GM19463 (cell line): ENCODE results near the gene CISTR.

ENCODE experiments used
- ATAC-seq: cut with Tn5 transposase; IDR thresholded peaks from one replicate; pipeline ENCODE4 v1.9.1; 2021; ENCODE audit warnings: mild to moderate bottlenecking, moderate library complexity; ENCODE audit not compliant: unreplicated experiment

The CISTR gene

DNA sequence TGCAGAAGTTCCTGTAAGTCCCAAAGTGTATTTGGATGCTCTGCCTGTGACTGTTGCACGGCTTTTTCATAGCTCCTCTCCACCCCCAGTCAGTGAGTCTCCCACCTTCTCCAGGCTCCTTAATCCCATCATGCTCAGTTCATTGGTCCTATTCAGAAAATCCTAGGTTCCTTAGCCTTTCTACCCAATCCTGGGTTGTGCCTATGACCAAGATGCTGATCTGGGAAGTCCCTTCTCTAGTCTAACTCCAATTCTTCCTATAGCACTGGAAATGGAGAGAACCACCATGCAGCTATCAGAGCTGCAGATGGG lies 7.7 kb downstream of the CISTR start:
- no peak for ATAC-seq

DNA sequence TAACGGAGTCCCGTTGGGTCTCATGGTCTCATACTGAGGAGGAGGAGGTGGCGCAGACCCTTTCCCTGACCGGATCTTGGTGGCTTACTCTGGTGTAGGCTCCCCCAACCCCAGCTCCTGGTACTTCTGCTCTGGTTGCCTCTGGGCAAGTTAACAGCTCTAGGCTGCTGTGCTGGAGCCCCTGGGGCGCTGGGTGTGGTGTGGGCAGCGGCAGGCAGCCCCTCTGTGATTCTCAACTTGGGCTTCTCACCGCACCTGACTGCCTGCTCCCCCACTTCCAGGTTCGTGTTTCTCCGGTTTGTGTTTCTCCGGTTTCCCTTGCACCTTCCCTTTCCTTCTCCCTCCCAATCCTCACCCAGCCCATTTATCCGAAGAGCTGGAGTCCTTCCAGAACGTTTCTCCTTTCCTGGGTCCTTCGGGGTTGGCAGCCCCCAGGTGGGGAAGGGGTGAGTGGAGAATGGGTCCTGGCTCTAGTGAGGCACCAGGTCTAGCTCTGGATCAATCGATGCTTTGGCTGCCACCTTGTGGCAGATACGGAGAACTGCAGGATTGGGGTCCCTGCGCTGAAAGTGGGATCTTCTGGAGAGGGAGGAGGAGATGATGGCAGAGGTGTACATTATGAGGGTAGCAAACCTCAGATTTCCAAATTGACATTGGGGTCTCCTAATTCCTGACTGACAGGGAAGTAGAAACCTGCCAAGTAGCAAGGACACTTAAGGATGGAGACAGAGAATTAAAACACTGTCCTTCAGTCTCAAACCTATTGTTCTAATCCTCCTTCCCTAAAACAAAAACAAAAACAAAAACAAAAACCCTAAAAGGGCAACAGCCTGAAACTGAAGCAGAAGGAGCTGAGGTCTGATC lies 8.3 kb downstream of the CISTR start:
- ATAC-seq, result no peak

DNA sequence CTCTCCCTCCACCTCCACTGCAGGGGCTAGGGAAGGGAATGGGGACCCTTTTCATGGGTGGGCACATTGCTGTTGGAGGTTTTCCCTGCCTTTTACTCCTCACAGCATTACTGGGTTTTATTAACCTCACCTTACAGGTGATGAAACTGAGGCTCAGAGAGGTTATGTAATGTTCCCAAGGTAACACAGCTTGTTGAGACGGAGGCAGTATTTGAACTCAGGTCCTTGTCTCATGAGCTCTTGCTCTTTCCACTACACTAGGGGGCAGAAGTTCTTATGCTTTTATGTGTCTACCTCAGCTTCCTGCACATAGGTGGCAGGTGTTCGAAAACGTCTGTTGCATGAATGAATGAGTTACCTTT lies 11.7 kb downstream of the CISTR start:
- no peak for ATAC-seq

DNA sequence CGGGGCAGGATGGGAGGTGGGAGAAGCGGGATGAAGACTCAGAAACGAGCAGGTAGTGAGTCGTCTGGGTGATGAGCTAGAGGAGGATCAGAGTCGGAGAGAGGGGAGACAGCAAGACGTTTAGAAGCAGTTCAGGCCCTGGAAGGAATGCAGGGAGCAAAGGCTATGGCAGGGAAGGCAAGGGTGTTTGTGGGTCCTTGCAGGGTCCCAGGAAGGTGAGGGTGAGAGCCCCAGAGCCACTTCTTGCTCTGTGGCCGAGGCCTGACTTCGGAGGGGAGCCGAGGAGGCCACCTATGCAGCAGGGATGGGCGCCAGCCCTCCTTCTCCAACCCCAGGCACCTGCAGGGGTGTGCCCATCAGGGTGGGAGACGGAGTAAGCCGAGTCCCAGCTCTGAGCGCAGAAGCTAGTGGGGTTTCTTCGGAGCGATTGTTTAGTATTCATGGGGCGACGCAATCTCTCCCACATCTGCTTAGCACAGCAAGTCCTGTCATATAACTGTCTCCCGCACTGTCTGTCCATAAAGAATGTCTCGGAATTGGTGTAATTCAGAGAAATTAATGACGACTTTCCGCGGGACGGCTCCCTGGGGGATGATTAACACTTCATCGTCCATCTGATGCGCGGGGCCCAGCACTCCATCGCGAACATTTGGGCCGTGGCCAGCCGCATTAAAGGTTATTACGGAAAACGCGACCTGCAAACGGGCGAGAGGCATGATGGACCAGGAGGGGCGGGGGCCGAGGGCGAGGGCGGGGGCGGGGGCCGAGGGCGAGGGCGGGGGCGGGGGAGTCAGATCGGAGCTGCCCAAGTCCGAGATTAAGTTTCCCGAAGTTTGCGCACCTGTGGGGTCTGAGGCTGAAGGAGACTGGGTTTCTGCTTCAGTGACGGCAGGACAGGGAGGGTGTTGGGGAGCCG lies 12.3 kb downstream of the CISTR start:
- no peak for ATAC-seq

DNA sequence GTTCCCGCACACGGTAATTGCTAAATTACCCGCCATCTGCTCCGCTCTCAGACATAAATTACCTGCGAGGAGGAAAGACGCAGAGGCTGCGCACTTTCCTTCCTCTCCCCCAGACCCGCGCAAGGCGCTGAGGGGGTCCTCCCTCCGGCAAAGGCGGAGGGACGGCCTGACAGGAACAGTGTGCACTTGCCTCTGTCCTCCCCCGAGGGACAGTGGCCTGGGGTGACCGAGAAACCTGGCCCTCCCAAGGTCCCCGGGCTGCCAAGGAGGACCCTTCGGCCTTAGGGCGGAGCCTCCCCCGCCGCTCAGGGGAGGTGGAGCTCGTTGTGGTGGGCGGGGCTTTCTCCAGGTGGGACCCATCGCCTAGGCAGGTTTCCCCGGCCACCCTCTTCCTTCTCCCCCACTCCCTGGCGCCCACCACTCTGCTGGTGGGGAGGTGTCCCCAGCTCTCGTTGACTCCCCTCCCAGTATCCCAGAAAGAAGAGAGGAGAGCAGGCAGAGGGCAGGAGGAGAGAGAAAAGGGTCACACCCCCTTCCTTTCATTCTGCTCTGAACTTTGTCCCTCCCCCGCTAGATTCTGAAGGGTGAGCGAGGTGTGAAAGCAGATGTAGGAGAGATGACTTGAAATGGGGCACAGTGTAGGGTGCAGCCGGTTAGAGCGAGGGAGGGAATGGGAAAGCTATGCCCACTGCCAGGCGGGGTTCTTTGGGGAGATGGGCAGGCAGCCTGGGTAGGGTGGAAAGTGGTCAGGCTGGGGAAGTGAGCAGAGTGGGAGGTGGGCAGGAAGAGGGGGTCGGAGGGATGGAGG lies 13.2 kb downstream of the CISTR start:
- no peak for ATAC-seq

DNA sequence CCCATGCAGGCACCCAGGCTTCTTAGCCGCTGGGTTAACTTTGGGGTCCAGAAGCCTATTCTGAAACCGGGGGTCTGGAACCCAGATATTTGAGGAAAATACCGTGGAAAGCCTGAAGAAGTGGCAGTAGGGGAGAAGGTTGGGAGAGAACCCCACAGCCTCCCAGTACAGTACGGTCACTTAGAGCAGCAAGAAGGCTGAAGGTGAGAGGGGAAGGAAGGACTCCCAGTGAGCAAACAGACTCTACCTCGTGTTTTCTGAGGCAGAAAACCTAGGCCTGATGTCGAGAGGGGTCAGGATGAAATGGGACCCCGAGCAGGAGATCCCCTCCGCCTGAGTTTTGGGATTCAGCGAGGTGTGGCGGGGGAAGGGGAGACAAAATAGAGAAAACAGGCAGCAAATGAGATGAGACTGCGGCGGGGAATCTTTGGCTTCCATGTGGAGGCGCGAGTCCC lies 13.8 kb downstream of the CISTR start:
- no peak for ATAC-seq

DNA sequence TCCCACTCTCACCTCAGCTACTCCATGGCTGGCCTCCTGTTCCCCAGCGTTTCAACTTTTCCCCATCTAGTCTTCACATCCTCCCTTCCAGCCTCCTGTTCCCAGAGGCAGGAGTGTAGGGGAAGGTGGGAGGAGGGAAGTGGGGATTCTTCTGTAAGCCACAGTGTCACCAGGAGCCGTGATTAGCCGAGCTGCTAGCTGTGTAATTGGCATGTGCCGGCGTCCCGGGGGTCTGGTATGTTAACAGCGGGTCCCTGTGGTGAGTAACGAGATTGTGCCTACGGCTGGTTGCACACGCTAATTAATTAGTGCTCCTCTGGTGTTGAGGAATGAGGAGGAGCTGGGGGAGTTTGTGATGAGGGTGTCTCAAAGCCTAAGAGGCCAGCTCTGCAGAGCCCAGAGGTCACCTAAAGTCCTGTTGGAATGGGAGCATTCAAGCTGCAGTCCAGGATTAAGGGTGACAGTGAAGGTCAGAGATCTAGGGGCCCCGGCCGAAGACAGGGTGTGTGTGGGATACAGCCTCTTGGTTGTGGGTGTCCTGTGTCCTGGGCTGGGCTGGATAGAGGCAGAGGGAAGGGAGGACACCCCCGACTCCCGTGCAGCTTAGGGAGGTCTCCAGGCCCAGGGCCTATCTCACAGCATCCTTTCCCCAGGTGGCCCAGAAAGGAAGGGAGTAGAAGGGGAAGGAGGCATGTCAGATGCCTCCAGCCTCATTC lies 14.5 kb downstream of the CISTR start:
- no peak for ATAC-seq

DNA sequence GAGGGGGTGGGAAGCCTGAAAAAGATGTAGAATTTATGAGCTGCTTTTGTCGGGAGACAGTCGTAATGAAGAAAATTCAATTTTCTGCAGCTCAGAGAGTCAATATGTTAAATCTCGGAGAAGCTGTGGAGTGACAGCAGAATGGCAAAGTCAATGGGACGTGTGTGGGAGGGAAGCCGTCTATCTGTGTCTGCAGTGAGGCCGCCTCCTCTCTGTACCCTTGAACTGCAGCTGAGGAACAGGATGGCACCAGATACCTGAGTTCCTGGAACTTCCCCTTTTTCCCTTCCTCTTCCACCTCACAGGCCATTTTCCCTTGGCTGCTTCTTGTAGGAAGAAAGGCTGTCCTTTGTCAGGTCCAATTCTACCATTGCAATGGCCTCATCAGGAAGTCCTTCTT lies 15.2 kb downstream of the CISTR start:
- ATAC-seq, result no peak

DNA sequence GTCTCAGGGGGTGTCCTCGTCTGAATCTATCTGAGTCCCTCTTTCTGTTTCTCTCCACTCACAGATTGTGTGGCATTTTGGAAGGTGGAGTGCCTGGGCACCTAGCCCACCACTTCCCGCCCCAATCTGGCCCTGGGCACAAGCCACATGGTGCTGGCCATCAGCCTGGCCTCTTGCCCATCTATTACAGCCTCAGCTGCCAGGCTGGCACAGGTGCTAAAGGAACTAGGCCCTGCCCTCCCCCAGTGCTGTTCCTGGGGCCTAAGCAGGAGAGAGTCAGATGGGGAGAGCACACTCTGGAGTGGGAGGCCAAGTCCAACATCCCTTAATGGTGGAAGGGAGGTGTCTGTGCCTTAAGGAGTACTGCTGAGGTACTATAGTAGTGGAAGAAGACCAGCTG lies 16.2 kb downstream of the CISTR start:
- no peak for ATAC-seq

DNA sequence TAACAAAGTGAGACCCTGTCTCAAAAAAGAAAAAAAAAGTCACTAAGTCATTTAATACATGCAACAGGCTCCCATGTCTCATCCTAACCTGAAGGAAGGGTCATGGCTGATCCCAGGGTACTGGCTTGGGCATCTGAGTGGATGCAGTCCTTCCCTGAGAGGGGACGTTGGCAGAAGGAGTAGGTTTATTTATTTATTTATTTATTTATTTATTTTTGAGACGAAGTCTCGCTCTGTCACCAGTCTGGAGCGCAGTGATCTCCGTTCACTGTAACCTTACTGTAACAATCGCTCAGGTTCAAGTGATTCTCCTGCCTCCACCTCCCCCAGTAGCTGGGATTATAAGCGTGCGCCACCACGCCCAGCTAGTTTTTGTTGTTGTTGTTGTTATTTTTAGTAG lies 17.4 kb downstream of the CISTR start:
- no peak for ATAC-seq

DNA sequence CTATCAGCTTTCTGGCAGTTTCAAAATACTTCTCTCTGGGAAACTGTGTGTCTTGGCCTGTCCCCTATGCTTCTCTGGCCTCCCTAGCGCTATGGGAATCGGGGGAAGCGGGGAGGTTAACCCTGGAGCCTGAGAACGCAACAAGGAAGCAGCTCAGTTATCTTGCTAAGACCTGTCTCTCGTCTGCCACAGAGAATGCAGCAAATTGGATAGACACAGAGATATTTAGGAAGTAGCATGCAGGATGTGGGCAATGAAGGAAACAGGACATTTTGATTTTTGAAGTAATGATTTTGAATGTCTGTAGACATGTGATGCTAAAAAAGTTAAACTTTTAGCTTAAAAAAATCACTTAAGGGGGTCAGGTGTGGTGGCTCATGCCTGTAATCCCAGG lies 18.0 kb downstream of the CISTR start:
- ATAC-seq, result no peak

DNA sequence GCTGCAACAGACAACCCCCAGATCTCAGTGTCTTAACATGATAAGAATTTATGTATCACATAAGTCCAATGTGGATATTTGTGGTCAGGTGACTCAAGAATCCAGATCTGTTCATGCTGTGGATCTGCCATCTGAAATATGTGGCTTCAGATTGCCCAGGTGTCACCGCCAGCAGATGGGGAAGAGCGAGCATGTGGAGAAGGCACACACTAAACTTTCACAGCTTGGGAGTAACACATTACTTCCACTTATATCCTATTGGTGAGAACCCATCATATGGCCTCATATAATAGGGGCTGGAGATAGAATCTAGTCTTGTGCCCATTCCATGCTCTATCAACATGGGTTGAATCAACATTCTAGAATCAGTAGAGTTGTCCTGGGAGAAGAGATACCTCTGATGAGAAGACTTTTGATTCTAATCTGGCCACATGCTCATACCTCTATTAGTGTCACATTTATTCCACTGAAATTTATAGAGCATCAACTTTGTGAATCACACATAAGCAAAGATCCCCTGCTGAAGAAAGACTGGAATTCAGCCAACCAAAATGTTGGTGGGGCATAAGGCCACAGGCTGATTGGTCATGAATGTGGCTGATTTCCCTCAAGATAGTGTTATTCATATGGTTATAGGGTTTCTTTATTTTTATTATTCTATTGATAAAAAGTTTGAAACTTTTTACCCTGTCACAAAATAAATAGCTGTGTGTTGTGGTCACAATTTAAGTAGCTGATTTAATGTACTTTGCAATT lies 18.6 kb downstream of the CISTR start:
- ATAC-seq, result no peak

DNA sequence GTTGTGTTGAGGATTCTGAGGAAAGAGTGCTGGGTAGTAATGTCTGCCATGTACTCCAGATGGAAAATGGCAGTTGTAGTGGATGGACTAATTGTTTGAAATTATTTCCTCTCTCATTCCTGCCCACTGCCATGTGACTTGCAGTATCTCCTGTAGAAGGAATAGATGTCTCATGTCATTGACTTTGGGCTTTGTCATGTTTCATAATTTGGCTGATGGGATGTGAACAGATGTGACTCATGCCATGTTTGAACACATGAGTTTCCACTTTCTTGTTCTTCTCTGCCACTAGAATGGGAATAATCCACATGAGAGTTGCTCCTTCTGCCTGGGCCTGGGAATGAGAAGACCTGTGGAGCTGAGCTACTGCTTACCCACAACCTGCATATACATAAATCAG lies 22.1 kb downstream of the CISTR start:
- ATAC-seq, result no peak

DNA sequence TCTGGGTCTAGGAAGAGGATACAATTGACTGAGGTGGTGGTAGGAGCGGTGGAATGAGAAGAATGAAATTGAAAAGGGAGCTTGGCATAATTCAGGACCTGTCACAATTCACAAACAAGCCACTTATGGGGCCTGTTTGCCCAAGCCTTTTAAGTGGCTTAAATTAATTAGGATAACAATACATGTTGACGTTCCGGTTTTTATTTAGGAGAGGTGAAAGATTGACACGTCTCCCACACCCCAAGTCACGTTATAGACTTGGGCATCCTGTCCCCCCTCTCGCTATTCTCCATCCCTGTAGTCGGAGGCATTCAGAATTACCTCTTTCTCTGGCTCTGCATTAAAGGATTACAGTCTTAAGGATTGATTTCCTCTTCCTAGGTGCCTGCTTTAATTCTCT lies 23.6 kb downstream of the CISTR start:
- ATAC-seq, result no peak

DNA sequence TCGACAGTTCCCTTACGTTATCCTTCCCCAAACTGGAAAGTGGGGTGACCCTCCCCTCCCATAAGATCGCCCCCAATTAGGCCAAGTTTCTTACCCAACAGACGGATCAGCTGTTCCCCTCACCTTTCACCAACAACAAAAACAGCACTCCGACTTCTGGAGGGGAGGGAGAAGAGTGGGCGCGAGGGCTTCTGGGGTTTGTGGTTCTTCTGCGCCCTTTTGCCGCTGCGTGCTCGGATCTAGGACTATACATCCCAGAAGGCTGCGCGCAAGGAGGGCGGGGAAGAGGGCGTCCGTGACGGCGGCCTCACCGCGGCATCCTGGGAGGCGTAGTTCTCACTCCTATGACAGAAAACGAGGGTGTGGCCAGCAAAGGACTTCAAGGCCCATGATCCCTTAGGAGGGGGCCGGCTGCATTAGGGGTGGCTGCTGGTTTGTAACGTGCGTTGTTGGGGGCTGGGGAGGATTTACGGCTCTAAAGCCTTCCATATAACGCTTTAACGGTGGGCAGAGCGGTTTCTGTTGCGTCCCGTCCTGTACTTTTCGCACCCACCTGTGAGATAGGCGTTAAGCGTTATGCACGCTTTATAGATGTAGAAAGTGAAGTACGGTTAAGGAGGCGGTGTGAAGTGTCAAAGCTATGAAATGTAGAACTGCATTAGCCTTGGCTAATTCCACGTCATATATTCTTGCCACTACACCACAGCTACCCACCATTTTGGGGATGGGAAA lies 24.3 kb downstream of the CISTR start, which contains the start of gene CALCOCO1:
TSS of gene CALCOCO1 (minus strand) at position 143 of the 732 bp plus-strand sequence. CDS start 2,210 bp downstream, outside the sequence.
- peak; percentile 98 for ATAC-seq

DNA sequence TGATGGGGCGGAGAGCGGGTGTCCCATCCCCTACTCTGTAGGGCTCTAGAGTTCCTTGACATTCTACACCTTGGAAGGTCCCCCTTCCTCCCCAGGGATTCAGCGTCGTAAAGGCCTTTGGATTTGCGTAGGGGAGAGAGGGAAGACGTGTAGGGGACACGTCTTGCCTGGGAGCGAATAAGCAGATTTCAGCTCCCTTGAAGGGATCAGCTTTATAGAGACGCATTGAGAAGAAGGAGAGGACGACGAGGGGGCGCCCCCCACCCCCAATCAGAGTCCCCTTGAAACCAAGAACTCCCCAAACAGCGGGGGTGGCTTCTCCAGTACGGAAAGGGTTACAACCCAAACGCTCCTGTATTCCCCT lies 24.9 kb downstream of the CISTR start:
- ATAC-seq, result no peak

DNA sequence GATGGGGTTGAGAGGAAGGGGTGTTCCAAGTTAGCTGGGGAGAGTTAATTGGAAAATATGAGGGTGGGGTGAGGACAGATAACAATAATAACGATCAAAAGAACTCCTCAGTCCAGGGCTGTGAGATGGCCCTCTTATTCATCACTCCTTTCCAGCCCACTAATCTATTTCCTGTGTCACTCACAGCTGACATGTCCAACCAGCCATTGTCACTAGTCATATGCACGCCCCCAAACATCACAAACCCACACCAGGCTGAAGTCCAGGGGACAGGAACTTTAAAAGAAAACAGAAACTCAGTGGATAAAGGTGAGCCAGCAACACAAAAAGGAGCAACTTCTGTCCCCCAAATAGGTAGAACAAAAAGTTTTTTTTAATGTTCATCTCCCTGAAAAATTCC lies 25.4 kb downstream of the CISTR start:
- ATAC-seq, result no peak

DNA sequence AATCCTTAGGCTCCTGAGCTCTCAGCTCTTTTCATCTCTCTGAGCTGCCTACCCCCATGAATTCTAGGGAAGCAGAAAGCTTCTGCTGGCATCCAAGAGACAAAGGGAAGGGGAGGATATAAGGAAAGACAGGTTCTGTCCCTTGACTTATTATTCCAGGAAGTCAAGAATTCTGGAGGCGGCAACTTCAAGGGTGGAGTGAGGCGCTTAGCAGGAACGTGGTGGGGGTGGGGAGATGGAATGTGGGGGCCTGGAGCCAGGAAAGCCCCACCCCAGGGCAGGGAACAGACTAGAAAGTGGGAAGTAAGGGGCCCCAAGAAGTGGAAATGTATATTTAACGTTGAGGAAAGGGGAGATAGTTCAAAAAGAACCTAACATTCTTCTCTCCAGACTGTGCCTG lies 26.0 kb downstream of the CISTR start:
- no peak for ATAC-seq

DNA sequence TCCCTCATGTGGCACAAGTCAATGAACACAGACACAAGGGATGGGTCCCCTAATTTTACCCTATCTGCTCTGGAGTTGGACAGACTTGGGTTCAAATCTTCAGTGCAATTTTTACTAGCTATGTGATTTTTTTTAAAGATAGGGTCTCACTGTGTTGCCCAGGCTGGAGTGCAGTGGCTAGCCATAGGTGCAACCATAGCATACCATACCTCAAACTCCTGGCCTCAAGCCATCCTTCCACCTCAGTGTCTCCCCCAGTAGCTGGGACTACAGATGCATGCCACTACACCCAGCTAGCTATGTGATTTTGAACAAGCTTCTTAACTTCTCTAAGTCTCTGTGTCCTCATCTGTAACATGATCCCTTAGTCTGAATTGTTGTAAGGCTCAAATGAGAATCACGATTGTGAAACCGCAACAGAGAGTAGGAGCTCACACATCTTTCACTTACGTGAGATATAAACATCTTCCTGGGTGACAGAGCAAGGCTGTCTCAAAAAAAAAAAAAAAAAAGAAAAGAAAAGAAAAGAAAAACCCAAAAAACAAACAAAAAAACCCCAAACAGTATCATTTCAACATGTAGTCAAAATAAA lies 29.2 kb downstream of the CISTR start:
- ATAC-seq, result no peak
